Activated naive CD4-positive, alpha-beta T cell treated with anti-CD3 and anti-CD28 coated beads, Interleukin-2, amount 50 U/mL, for 72 hours (primary cell): ENCODE results near the gene FAM117A. TPM values are rescaled to one million over a fixed set of nuclear protein-coding genes. Genes with fewer than 3 reads are reported as not detected.
"Not testable (repeated sequence)": the region's sequence is repeated elsewhere in the genome, so short reads cannot be mapped to it uniquely, and the experiment has no call there.

Experiments
- ATAC-seq, 2 donors: fragments of 150-1000 bp; cut with Tn5 transposase; 2 replicates each; pipeline ENCODE4 v1.10.0; 2021; ENCODE audit warnings: mild to moderate bottlenecking in 2 of 2, moderate library complexity in 2 of 2
- DNase-seq, 2 donors: peaks; one replicate each; pipeline ENCODE4 v3.0.0; 2021 to 2022; ENCODE audit warnings: low spot score in 2 of 2
- H3K27ac Mint-ChIP-seq, 2 donors: one replicate each; pipeline ENCODE4 v1.8.0; 2022; ENCODE audit warnings: mild to moderate bottlenecking in 2 of 2, mixed read lengths in 2 of 2
- H3K36me3 Mint-ChIP-seq, 2 donors: one replicate each; pipeline ENCODE4 v1.8.0; 2022; ENCODE audit warnings: mixed read lengths in 2 of 2
- H3K9me3 Mint-ChIP-seq, 2 donors: one replicate each; pipeline ENCODE4 v1.8.0; 2022; ENCODE audit warnings: mixed read lengths in 2 of 2
- total RNA-seq, 2 donors: library from RNA; stranded (reverse); gene quantifications; one replicate each; pipeline ENCODE4 v1.2.3, GENCODE V29; 2022

FAM117A gene
- total RNA-seq, 2 donors from 2014 or later = 13.3 to 25.0 TPM

DNA sequence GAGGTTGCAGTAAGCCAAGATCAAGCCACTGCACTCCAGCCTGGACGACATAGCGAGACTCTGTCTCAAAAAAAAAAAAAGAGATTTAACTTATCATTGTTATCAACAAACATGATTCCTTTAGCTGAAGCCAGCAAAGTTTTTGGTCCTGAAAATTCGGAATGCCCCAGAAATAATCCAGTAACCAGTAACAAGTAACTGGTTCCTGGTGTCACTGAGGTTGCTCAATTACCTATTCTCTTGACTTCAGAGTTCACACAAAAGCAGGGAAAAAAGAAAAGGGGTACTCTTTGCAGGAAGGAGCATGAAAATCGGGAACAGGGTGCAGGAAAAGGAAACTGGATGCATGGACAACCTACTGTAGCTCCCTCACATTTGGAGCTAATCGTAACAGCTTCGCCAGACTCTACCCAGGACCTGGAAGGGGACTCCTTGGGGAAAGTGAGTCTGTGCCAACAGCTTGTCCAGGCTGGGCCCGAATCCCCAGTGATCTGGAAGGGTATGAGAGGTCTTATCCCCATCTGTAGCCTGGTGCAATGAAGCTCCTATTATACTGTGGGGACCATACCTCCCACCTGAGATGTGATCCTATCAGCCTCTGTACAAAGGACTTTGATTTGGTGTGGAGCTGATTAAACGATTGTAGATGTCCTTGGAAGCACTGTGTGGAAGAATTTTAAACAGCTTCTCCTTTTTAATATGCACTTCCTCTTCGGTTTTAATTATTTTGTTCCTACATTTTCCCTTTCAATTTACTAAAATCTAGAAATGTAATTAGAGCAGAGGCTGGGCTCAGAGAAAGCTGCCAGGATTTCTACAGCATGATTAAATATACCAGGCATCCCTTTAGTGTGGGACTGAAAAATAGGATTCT, 82.6 kb downstream of the FAM117A start:
- DNase-seq (no peak), ATAC-seq (no peak)
- Mint-ChIP-seq H3K36me3 (peaks cover 7 to 14% of the 10 kb centered on the region in 2 donors), H3K27ac (no peak overlapping the region), H3K9me3 (peaks cover 4 to 6% of the 10 kb centered on the region in 2 donors)

DNA sequence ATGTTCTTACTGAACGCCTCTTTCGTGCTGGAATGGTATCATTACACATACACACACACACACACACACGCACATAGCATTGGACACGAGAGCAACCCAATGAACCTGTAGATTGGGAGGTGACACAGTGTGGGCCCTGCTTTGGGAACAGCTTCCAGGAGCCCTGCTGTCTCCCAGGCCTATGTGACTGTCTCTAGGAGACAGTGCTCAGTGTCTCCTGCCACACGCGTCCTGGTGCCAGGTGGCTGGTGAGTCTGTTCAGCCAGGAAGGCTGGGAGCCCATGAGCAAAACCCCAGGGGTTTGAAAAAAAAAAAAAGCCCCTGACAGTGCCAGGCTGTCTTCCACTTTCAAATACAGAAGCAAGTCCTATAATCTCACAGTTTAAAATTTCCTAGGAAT, 83.6 kb downstream of the FAM117A start:
- peaks cover 9 to 15% of the 10 kb centered on the region in 2 donors for H3K36me3 Mint-ChIP-seq
- peaks cover 4 to 6% of the 10 kb centered on the region in 2 donors for H3K9me3 Mint-ChIP-seq
- no peak for ATAC-seq
- no peak for DNase-seq
- no peak overlapping the region for H3K27ac Mint-ChIP-seq

DNA sequence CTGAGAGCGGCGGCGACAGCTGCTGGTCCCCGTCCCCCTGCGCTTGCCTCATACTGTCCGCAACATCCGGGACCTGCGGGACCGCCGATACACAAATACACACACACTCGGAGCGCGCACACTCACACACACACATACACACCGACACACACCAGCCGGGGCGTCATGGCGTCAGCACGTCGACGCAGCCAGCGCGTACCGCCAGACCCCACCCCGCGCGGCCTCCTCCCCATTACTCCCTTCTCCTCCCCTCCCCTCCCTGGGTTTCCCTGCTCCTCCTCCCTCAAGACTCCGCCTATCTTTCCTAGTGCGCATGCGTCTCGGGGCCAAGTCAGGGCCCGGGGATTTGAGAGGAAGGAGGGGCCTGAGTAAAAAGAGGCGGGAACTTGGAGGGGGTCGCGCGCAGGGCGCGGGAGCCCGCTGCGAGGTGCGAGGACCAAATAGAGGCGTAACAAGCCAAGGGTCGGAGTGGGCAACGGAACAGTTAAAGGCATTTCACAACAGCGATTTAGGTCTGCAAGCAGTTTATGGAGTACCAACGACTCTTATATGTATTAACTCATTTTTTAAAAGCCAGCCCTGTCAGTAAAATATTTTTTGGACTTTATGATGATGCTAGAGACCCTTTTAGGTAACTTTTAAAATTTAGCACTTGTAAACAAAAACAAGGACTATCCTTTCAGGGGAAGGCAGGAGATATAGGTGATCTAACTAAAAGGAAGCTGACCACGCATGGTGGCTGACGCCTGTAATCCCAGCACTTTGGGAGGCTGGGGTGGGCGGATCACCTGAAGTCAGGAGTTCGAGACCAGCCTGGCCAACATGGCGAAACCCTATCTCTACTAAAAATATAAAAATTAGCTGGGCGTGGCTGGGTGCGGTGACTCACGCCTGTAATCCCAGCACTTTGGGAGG, 85.7 kb downstream of the FAM117A start, which contains the start of gene SPOP:
SPOP (minus strand) TSS at position 165 of the 915 bp plus-strand sequence. CDS start 55,287 bp downstream, outside the sequence.
- peaks cover 4 to 6% of the 10 kb centered on the region in 2 donors for H3K9me3 Mint-ChIP-seq
- DNase-seq (peak; percentile 98 to 99), ATAC-seq (peak; percentile 94 to 95)
- peak within 1 kb of the TSS; percentile 95 to 98 for H3K27ac Mint-ChIP-seq
- H3K36me3 Mint-ChIP-seq = peaks cover 15 to 20% of the 10 kb centered on the region in 2 donors

DNA sequence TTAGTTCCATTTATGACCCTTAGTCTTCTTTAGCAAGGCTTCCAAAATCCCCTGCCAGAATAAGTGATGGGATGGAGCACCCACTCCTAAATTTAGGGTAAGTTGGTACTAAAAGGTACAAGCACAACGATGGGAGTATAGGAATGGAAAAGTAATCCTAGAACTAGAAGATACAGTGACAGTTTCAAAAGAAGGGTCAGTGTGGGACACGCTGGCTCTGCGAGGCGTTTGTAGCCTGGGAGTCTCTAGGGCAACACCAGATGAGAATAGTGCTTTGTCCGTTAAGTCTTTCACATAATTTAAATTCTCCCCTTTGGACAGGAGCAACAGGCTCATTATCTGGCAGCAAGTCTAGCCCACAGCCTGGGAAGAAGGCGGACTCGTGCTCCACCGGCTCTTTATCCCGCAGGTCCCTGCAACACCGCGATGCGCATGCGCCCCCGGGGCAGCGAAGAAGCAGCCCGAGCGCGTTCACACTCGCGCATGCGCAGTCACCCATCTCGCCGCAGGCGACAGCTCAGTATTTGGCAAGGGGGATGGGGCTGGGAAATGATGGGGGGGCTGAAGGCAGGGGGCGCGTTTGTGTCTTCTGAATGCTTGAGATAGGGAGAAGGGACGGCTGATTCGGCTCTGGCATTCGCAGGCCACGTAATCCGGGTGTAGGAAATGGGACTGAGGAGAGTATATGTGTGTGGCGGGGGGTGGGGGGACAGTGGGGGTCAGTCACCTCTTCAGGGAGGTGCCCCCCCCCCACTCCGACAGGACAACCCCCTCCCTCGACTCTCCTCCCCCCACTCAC, 86.6 kb downstream of the FAM117A start:
- Mint-ChIP-seq H3K27ac (peak overlapping the region; percentile 95 to 98), H3K36me3 (peaks cover 15 to 20% of the 10 kb centered on the region in 2 donors), H3K9me3 (peaks cover 4 to 6% of the 10 kb centered on the region in 2 donors)
- ATAC-seq = peak; percentile 67 to 71
- peak; percentile 94 to 97 for DNase-seq

DNA sequence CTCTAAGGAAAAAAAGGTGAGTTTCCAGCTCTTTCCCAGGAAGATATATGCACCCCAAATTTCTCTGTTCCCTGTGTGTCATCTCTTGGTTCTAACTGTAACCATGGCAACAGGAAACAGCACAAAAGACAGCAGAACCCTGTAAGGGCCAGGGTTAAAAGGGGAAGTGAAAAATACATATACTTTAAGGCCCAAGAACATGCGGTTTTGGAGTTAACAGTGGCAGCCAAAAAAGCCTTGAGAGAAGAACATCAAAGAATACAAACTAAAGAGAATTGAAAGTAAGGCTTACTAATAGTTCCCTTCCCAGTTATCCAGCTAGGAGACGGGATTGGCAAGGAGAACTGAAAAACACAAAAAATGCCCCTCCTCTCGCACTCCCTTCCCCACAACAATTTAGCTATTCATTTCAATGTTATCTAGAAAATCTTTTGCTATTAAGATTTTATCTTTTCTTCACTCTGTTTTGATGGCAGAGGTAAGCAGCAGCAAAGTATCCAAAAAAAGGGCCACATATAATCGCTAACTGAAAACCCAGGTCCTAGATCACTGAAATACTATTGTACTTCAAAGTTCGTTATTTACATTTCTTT, 87.6 kb downstream of the FAM117A start:
- Mint-ChIP-seq H3K27ac (peak overlapping the region; percentile 95 to 98), H3K36me3 (peaks cover 15 to 20% of the 10 kb centered on the region in 2 donors), H3K9me3 (peaks cover 4 to 6% of the 10 kb centered on the region in 2 donors)
- ATAC-seq = peak; percentile 30 to 39
- DNase-seq = peak in 1 of 2 donors; percentile 19

DNA sequence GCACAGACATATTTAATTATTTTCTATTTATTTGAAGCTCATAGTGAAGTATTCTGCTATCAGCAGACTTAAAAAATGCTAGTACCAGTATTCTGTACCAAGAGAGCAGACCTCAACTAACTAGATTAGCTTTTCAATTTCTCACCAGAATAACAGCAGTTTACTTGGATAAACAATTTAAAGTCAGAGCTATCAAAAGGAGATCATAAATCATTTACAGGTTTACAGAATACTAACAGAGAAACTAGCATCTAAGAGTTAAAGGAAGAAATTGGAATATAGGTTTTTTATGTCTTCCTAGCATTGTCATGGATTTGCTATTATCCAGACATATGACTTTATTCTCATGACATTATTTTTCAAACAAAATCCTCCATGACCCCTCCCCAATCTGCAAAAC, 89.4 kb downstream of the FAM117A start:
- H3K36me3 Mint-ChIP-seq = peaks cover 15 to 20% of the 10 kb centered on the region in 2 donors
- no peak for ATAC-seq
- peak overlapping the region; percentile 95 to 98 for H3K27ac Mint-ChIP-seq
- peaks cover 4 to 6% of the 10 kb centered on the region in 2 donors for H3K9me3 Mint-ChIP-seq
- DNase-seq = no peak

DNA sequence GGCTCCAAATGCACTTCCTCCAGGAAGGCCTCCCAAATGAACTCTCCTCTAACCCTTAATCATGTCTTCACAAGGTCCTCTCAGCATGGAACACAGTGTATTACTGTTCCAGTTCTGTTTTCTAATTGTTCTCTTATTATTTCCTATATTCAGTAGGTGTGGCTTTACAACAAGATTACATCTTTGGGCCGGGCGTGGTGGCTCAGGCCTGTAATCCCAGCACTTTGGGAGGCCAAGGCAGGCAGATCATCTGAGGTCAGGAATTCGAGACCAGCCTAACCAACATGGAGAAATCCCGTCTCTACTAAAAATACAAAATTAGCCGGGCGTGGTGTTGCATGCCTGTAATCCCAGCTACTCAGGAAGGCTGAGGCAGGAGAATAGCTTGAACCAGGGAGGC, 90.3 kb downstream of the FAM117A start:
- not testable (repeated sequence) for H3K9me3 Mint-ChIP-seq, ATAC-seq, DNase-seq, H3K27ac Mint-ChIP-seq
- H3K36me3 Mint-ChIP-seq = peaks cover 15 to 20% of the 10 kb centered on the region in 2 donors

DNA sequence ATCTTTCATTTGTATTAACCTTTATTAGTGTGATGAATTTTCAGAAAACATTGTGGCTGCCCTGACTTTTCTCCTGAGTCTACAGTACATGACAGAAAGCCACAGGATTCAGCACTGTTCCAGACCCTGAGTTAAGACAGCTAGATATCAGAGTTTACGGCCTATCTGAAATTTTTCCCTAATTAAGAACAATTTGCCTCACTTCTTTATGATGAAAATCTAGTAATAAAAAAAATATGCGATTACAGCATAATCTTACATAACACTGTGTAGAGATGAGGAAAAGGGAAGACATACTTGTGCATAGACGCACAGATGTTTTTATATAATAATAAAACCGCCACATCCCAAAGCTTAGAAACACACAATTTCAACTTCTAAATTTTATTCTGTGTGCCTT, 93.3 kb downstream of the FAM117A start:
- no peak for ATAC-seq
- H3K9me3 Mint-ChIP-seq = no peaks in the 10 kb centered on the region
- H3K36me3 Mint-ChIP-seq = peaks cover 6 to 8% of the 10 kb centered on the region in 2 donors
- peak overlapping the region in 1 of 2 donors; percentile 68 for H3K27ac Mint-ChIP-seq
- no peak for DNase-seq

DNA sequence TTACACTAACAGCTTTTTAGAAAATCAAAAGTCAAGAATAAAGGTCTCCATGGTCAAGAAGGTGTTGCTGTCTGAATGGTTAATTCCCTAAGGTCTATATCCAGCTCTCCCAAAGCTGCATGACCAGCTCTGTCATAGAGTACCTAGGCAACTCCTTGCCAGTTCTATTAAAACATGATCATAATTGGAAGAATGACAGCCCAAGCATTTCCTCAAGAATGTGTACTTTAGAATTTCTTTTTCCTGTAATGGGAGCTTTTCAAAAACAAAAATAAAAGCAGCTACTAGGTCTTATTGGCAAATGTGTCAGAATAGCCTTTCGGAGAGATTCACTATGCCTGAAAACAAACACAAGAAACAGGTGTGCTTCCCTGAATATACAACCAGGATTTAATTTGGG, 93.9 kb downstream of the FAM117A start:
- ATAC-seq (no peak), DNase-seq (no peak)
- Mint-ChIP-seq H3K36me3 (peaks cover 2 to 4% of the 10 kb centered on the region in 2 donors), H3K27ac (no peak overlapping the region), H3K9me3 (no peaks in the 10 kb centered on the region)

DNA sequence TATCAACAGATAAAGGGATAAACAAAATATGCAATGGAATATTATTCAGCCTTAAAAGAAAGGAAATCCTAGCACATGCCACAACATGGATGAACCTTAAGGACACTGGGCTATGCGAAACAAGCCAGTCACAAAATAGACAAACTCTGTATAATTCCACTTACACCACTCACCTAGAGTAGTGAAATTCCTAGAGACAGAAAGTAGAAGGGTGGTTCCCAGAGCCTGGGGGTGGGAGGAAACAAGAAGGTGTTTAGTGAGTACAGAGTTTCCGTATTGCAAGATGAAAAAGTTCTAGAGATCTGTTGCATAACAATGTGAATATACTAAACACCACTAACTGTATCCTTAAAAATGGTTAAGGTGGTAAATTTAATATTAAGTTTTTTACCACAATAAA, 96.1 kb downstream of the FAM117A start:
- H3K36me3 Mint-ChIP-seq = peaks cover 2 to 8% of the 10 kb centered on the region in 2 donors
- no peak for ATAC-seq
- no peaks in the 10 kb centered on the region for H3K9me3 Mint-ChIP-seq
- DNase-seq = no peak
- no peak overlapping the region for H3K27ac Mint-ChIP-seq

DNA sequence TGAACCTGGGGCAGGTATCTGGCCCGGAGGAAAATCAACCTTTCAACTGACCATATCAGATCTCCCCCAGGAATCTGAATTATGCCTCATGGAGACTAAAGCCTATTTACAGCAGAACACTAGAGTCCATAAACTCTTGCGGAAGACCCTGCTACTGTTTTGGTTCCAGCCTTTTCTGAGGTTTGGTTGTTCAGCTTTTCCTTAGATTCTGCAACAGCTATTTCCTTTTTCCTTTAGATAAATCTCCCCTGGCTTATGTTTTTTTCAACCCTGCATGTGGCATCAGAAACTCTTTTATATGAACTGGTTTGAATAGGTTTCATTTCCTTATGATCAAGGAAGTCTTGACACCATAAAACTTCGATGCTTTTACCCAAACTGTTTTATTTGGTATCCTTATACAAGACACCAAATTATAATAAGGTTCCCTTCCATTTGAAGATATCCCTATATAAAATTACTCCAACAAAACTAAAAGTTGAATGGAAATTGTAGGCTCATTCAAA, 99.2 kb downstream of the FAM117A start:
- Mint-ChIP-seq H3K36me3 (peaks cover 4 to 16% of the 10 kb centered on the region in 2 donors), H3K9me3 (no peaks in the 10 kb centered on the region), H3K27ac (peak overlapping the region in 1 of 2 donors; percentile 70)
- DNase-seq (no peak), ATAC-seq (no peak)

Other genes with a start within 250 kb of the FAM117A start
- under 1 TPM; 0.14 to 0.23 TPM for gene NXPH3, start 188.3 kb downstream of the FAM117A start, total RNA-seq
- 10 to 100 TPM; 66.9 to 70.3 TPM for gene SPOP, start 86.0 kb downstream of the FAM117A start, total RNA-seq
- 10 to 100 TPM; 36.2 to 44.1 TPM for gene SLC35B1, start 56.2 kb downstream of the FAM117A start, total RNA-seq
- 100 to 1,000 TPM in 1 of 2 donors, 10 to 100 TPM in 1; 75.4 to 119 TPM for gene KAT7, start 24.6 kb upstream of the FAM117A start, total RNA-seq
- gene TAC4, start 83.9 kb upstream of the FAM117A start, total RNA-seq = not detected
- gene DLX4, start 205.1 kb upstream of the FAM117A start, total RNA-seq = under 1 TPM; 0.27 to 0.56 TPM
- gene DLX3, start 231.1 kb upstream of the FAM117A start, total RNA-seq = under 1 TPM in 1 of 2 donors, not detected in 1; 0.10 TPM